ENCODE data around the gene C12orf57.
A peak's percentile ranks its signal among the peaks of the same experiment; 100 is the strongest.

Gene C12orf57

GRCh38 chr12:6919588-6919987, 24.2 kb upstream of the C12orf57 start:
- no peak for DNase-seq

- DNase-seq = no peak
Measured at GRCh38 chr12:6921539-6921938, 22.3 kb upstream of the C12orf57 start.

GRCh38 chr12:6921996-6922946, 21.6 kb upstream of the C12orf57 start:
- no peak for DNase-seq

GRCh38 chr12:6923003-6923732, 20.7 kb upstream of the C12orf57 start:
- no peak for DNase-seq

- DNase-seq = no peak
Measured at GRCh38 chr12:6923851-6924250, 20.0 kb upstream of the C12orf57 start.

GRCh38 chr12:6925239-6925539, 18.6 kb upstream of the C12orf57 start:
- peak; percentile 56 for DNase-seq

- peak; percentile 87 for DNase-seq
Measured at GRCh38 chr12:6925540-6926279, 18.1 kb upstream of the C12orf57 start.

GRCh38 chr12:6927379-6928021, 16.3 kb upstream of the C12orf57 start, which contains the start of gene ATN1:
Gene ATN1 (plus strand): TSS chr12:6927959. CDS start chr12:6934002, 6,043 bp downstream.
- DNase-seq = peak; percentile 95

- no peak for DNase-seq
Measured at GRCh38 chr12:6928022-6928702, 15.7 kb upstream of the C12orf57 start.

GRCh38 chr12:6928703-6929407, 15.0 kb upstream of the C12orf57 start:
- no peak for DNase-seq

- no peak for DNase-seq
Measured at GRCh38 chr12:6929466-6930452, 14.1 kb upstream of the C12orf57 start.

- DNase-seq = no peak
Measured at GRCh38 chr12:6932766-6933165, 11.1 kb upstream of the C12orf57 start.

GRCh38 chr12:6934110-6934509, 9.7 kb upstream of the C12orf57 start:
- DNase-seq = no peak

GRCh38 chr12:6935371-6936193, 8.2 kb upstream of the C12orf57 start:
- no peak for DNase-seq

- no peak for DNase-seq
Measured at GRCh38 chr12:6936194-6936635, 7.6 kb upstream of the C12orf57 start.

- peak; percentile 72 for DNase-seq
Measured at GRCh38 chr12:6936636-6937480, 7.0 kb upstream of the C12orf57 start.

- DNase-seq = peak; percentile 95
Measured at GRCh38 chr12:6937481-6938352, 6.1 kb upstream of the C12orf57 start.

Measured in right hindlimb (tissue), 1 donor.